Activated naive CD8-positive, alpha-beta T cell (primary cell): ENCODE measurements around the gene CEACAM18.
A peak's percentile ranks its signal among the peaks of the same experiment; 100 is the strongest.
"Not testable (repeated sequence)": the region's sequence is repeated elsewhere in the genome, so short reads cannot be mapped to it uniquely, and the experiment has no call there.

Experiments used
- H3K27ac Mint-ChIP-seq: one replicate; pipeline ENCODE4 v1.8.0; 2021; ENCODE audit warnings: mixed read lengths
- H3K27me3 Mint-ChIP-seq: one replicate; pipeline ENCODE4 v1.8.0; 2021; ENCODE audit warnings: mixed read lengths
- H3K36me3 Mint-ChIP-seq: one replicate; pipeline ENCODE4 v1.8.0; 2021; ENCODE audit warnings: mixed read lengths
- H3K4me1 Mint-ChIP-seq: one replicate; pipeline ENCODE4 v1.8.0; 2021; ENCODE audit warnings: low read depth, mixed read lengths
- H3K4me3 Mint-ChIP-seq: one replicate; pipeline ENCODE4 v1.8.0; 2021; ENCODE audit warnings: mild to moderate bottlenecking, mixed read lengths
- H3K9me3 Mint-ChIP-seq: one replicate; pipeline ENCODE4 v1.8.0; 2021; ENCODE audit warnings: low read depth, mixed read lengths

Gene CEACAM18

GRCh38 chr19:51456541-51457290, 21.6 kb upstream of the CEACAM18 start:
- Mint-ChIP-seq H3K4me1 (peaks cover 3% of the 10 kb centered on the region), H3K36me3 (no peaks in the 10 kb centered on the region), H3K27ac (no peak overlapping the region), H3K4me3 (no peak overlapping the region), H3K27me3 (no peaks in the 10 kb centered on the region), H3K9me3 (no peaks in the 10 kb centered on the region)

DNA sequence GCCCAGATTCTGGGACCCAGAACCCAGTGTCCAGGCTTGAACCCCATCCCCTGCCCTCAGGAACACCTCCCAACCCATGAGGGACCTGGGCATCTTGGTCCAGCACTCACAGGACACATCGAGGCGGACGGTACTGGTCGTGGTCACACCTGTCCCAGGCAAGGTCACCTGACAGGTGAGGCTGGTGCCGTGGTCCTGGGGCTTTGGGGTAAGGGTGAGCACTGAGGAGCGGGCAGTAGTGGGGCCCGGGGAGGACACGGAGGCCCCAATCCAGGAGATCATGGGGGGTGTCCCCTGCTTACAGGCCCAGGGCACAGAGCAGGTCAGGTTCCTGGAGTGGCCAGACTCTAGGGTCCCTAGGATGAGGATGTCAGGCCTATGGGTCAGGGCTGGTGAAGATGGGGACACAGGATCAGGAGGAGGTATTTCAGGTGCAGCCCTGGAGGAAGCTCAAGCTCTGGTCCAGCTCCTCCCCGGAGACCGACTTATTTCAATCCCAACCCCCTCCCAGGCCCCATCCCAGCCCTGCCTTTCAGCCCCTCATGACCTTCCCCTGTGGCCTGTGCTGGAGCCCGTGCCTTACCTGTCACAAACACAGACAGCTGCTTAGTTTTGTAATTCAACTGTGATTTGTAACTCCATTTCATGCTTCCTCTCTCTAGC, 20.9 kb upstream of the CEACAM18 start:
- peaks cover 3% of the 10 kb centered on the region for H3K4me1 Mint-ChIP-seq
- no peaks in the 10 kb centered on the region for H3K9me3 Mint-ChIP-seq
- no peak overlapping the region for H3K4me3 Mint-ChIP-seq
- peak overlapping the region; percentile 10 for H3K27ac Mint-ChIP-seq
- H3K27me3 Mint-ChIP-seq, result no peaks in the 10 kb centered on the region
- H3K36me3 Mint-ChIP-seq, result no peaks in the 10 kb centered on the region

DNA sequence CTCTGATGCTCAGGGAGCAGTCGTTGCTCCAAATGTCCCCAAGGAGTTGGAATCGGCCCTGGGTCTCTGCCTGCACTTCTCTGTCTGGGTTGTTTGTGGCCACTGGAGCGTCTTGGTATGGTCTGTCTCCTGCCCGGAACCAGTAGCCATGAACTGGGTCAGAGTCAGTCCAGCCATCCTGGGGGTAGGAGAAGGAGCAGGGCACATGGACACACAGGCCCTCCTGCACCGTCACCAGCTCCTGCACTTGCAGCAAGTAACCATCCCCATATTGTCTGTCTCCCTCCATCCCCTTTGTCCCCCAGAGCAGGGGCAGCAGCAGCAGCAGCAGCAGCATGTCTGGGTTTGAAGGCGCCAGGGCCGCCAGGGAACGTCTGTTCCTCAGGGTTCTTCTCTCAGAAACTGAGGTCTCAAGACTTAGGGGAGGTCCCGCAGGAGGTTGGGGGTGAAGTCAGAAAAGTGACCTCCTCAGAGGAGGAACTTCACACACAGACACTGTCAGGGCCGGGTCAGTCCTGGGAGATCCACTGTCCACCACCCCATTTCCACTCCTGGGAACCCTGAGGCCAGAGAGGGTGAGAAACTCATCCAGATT, 20.2 kb upstream of the CEACAM18 start, which contains the start of gene SIGLEC8:
Gene SIGLEC8, minus strand, starts transcription at position 404 of the 595 bp plus-strand sequence. Its CDS starts 67 bp downstream, at position 337.
- peaks cover 7% of the 10 kb centered on the region for H3K4me1 Mint-ChIP-seq
- H3K4me3 Mint-ChIP-seq, result no peak within 1 kb of the TSS
- H3K27ac Mint-ChIP-seq, result peak within 1 kb of the TSS; percentile 10
- H3K36me3 Mint-ChIP-seq, result no peaks in the 10 kb centered on the region
- no peaks in the 10 kb centered on the region for H3K27me3 Mint-ChIP-seq
- no peaks in the 10 kb centered on the region for H3K9me3 Mint-ChIP-seq

DNA sequence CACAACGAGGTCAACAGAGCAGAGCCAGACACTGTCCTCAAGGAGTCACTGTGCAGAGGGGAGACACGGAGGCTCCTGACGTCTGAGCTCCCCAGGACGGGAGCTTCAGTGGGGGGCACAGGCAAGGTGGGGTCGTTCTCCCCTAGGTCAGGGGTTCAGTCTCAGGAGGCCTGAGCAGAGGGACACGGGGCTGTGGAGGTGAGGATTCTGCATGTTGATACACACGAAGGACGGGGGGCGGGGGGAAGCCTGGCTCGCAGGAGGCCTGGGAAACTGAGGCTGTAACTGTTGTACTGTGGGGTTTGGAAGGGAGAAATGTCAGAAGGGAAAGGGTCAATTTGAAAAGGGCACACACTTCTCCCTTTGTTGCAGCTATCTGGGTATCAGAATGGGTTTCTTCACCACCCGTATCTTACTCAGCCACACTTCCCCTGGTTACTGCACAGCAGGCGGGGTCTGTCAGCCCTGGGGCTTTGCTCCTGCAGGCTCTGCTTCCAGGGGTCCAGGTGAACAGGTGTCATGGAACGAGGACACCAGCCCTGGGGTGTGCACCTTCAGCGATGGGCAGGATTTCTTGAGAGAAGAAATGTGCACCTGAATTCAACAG, 19.3 kb upstream of the CEACAM18 start:
- no peak overlapping the region for H3K4me3 Mint-ChIP-seq
- H3K9me3 Mint-ChIP-seq, result no peaks in the 10 kb centered on the region
- H3K27me3 Mint-ChIP-seq, result no peaks in the 10 kb centered on the region
- H3K4me1 Mint-ChIP-seq, result peaks cover 12% of the 10 kb centered on the region
- H3K36me3 Mint-ChIP-seq, result no peaks in the 10 kb centered on the region
- no peak overlapping the region for H3K27ac Mint-ChIP-seq

DNA sequence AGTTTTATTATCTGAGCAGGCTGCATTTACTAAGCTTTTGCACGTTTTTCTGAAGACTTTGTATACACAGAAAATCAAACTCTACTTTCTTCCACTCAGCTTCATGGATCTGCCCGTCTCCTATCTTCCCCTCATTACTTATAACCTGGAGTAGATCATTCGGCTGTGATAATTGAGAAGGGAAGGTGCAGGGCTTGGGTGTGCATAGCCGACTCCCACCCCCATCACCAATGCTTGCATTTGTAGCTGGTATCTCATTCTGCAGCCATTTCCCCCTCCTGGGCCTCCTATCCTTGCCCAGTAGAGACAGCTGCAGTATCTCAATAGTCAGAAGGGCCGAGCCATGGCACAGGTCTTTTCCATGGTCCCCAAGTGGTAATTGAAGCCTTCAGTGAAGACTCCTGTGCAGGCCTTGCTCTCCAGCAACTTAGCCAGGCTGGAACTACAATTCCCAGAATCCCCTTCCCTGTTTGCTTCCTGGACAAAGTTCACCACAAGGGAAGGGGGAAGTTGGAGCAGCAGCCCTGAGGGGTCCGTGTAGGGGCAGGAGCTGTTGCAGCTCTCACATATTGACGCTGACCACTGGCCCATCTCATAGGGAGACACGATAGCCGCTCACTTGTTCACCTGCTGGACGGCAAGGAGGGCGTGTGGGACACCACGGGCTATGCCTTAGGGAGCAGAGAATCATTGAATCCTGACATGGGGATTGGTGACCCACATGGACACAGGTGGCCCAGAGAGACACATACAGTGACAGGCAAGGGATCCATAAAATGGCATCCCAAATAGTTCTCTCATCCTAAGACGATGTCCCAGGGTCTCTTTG, 18.0 kb upstream of the CEACAM18 start:
- Mint-ChIP-seq H3K27ac (no peak overlapping the region), H3K4me1 (peaks cover 14% of the 10 kb centered on the region), H3K36me3 (no peaks in the 10 kb centered on the region), H3K27me3 (peaks cover 7% of the 10 kb centered on the region), H3K4me3 (no peak overlapping the region), H3K9me3 (no peaks in the 10 kb centered on the region)

DNA sequence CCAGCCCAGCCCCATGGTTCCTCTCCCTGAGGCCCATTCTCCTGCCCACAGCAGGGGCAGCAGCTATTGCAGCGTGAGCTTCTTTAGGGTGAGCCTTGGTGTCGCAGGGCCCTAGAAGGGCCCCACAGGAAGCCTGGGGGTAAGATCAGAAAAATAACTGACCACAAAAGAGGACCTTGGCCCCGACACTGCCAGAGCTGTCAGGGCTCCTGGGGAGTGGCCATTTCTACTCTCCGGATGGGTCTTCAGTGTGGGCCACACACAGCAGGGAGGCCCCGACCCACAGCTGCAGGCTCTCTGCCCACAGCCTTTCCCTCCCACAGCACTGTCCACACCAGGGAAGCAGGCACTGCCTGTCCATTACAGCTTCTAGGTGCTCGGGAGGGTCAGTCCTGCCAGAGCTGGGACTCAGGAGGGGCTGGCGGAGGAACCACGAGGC, 16.6 kb upstream of the CEACAM18 start:
- Mint-ChIP-seq H3K27ac (no peak overlapping the region), H3K27me3 (peaks cover 7% of the 10 kb centered on the region), H3K36me3 (no peaks in the 10 kb centered on the region), H3K4me1 (peaks cover 23% of the 10 kb centered on the region), H3K9me3 (no peaks in the 10 kb centered on the region), H3K4me3 (no peak overlapping the region)

- Mint-ChIP-seq H3K27ac (no peak overlapping the region), H3K4me3 (no peak overlapping the region), H3K36me3 (no peaks in the 10 kb centered on the region), H3K27me3 (peaks cover 7% of the 10 kb centered on the region), H3K9me3 (no peaks in the 10 kb centered on the region), H3K4me1 (peaks cover 28% of the 10 kb centered on the region)
Measured at GRCh38 chr19:51462276-51462675, 16.1 kb upstream of the CEACAM18 start.

DNA sequence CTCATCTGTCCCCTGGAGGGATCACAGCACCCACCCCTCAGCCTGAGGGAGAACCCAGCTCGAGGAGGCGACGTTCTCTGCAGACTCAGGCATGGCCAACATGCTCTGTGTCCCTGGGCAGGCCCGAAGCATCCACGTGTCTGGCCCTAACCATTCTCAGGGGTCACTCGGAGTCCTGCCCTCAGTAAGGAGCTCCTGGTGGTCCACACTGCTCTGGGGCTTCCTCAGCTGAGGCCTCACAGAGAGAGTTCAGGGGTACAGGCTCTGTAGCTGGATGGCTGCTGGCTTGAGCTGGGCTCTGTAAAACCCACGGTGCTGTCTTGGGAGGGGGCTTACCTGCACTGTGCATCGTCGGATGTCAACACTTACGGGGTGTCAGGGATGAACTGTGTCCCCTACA, 15.7 kb upstream of the CEACAM18 start:
- Mint-ChIP-seq H3K9me3 (no peaks in the 10 kb centered on the region), H3K27ac (no peak overlapping the region), H3K36me3 (no peaks in the 10 kb centered on the region), H3K4me3 (no peak overlapping the region), H3K27me3 (peaks cover 7% of the 10 kb centered on the region), H3K4me1 (peaks cover 31% of the 10 kb centered on the region)

GRCh38 chr19:51463976-51464581, 14.3 kb upstream of the CEACAM18 start:
- not testable (repeated sequence) for H3K9me3 Mint-ChIP-seq, H3K27me3 Mint-ChIP-seq, H3K36me3 Mint-ChIP-seq, H3K27ac Mint-ChIP-seq
- Mint-ChIP-seq H3K4me1 (peaks cover 43% of the 10 kb centered on the region), H3K4me3 (peak overlapping the region; percentile 61)

DNA sequence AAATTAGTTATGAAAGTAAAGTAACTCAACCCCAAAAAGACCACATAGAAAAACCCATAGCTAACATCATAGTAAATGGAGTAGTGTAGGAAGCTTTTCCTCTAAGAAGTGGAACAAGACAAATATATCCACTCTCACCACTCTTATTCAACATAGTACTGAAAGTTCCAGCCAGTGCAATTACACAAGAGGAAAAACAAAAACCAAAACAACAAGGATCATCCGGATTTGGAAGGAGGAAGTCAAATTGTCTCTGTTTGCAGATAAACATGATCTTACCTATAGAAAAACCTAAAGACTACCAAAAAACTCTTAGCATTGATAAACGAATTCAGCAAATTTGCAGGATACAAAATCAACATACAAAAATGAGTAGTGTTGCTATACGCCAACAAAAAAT, 11.6 kb upstream of the CEACAM18 start:
- Mint-ChIP-seq H3K9me3 (no peaks in the 10 kb centered on the region), H3K27me3 (peaks cover 7% of the 10 kb centered on the region), H3K27ac (no peak overlapping the region), H3K4me3 (no peak overlapping the region), H3K36me3 (no peaks in the 10 kb centered on the region), H3K4me1 (peaks cover 45% of the 10 kb centered on the region)

DNA sequence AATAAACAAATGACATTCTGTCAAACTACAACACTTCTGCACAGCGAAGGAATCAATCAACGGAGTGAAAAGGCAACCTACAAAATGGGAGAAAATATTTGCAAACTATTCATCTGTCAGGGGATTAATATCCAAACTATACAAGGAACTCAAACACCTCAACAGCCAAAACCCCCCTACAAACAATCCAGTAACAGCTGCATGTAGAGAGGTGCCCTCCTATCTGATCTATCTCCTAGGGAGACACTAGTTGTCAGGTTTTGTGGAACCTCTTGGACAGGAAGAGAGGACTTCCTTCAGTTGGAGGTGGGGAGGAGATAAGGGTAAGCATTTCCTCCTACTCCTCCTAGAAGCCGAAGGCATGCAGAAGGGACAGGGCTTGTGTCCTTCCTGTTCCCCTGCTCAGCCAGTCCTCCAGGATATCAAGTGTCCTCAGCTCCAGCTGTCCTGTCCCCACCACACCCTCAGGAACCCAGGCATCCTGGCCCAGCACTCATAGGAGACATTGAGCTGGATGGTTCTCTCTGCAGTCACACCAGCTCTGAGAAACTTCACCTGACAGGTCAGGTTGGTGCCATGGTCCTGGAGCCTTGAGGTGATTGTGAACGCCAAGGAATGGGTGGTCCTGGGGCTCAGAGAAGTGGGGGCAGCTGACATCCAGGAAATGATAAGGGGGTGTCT, 10.3 kb upstream of the CEACAM18 start:
- Mint-ChIP-seq H3K4me3 (no peak overlapping the region), H3K27ac (no peak overlapping the region), H3K36me3 (no peaks in the 10 kb centered on the region), H3K9me3 (no peaks in the 10 kb centered on the region), H3K4me1 (peaks cover 52% of the 10 kb centered on the region), H3K27me3 (peaks cover 7% of the 10 kb centered on the region)

- Mint-ChIP-seq H3K9me3 (no peaks in the 10 kb centered on the region), H3K36me3 (no peaks in the 10 kb centered on the region), H3K27me3 (peaks cover 7% of the 10 kb centered on the region), H3K4me3 (no peak overlapping the region), H3K4me1 (peaks cover 50% of the 10 kb centered on the region), H3K27ac (no peak overlapping the region)
Measured at GRCh38 chr19:51468545-51468920, 9.8 kb upstream of the CEACAM18 start.

GRCh38 chr19:51469162-51469561, 9.2 kb upstream of the CEACAM18 start:
- no peaks in the 10 kb centered on the region for H3K9me3 Mint-ChIP-seq
- H3K4me1 Mint-ChIP-seq, result peaks cover 52% of the 10 kb centered on the region
- no peaks in the 10 kb centered on the region for H3K36me3 Mint-ChIP-seq
- H3K27ac Mint-ChIP-seq, result no peak overlapping the region
- no peak overlapping the region for H3K4me3 Mint-ChIP-seq
- peaks cover 6% of the 10 kb centered on the region for H3K27me3 Mint-ChIP-seq

- Mint-ChIP-seq H3K27ac (no peak overlapping the region), H3K27me3 (peaks cover 5% of the 10 kb centered on the region), H3K36me3 (no peaks in the 10 kb centered on the region), H3K4me1 (peaks cover 55% of the 10 kb centered on the region), H3K9me3 (no peaks in the 10 kb centered on the region), H3K4me3 (no peak overlapping the region)
Measured at GRCh38 chr19:51469629-51470028, 8.7 kb upstream of the CEACAM18 start.
